Prostate gland (tissue), 2 donors: ENCODE data around the gene RGS12. TPM values are rescaled to one million over a fixed set of nuclear protein-coding genes. Genes with fewer than 3 reads are reported as not detected.

Experiments
- DNase-seq: peaks from one replicate; pipeline ENCODE4 v3.0.0-alpha.2; 2019; ENCODE audit warnings: low spot score
- H3K27ac ChIP-seq, 2 donors: fragments of 200-600 bp; sonication (generic); 2 replicates each; pipeline ENCODE4 v1.5.1; 2017 to 2019
- H3K27me3 ChIP-seq: fragments of 200-600 bp; sonication (generic); replicated peaks from 2 replicates; pipeline ENCODE4 v1.5.1; 2019; ENCODE audit not compliant: insufficient read depth
- H3K36me3 ChIP-seq, 2 donors: fragments of 200-600 bp; sonication (generic); 1 replicate in 1 of 2; 2 replicates in 1 of 2; pipeline versions ENCODE4 v1.5.1 to v1.8.1; 2017 to 2019
- H3K4me1 ChIP-seq: fragments of 200-600 bp; sonication (generic); replicated peaks from 2 replicates; pipeline ENCODE4 v1.5.1; 2019
- H3K4me3 ChIP-seq, 2 donors: fragments of 200-600 bp; sonication (generic); 2 replicates each; pipeline ENCODE4 v1.5.1; 2017 to 2019
- H3K9me3 ChIP-seq: fragments of 200-600 bp; sonication (generic); 2 replicates; pipeline ENCODE4 v1.5.1; 2017
- POLR2A ChIP-seq: fragments of 450-650 bp; IDR thresholded peaks from one replicate; pipeline ENCODE4 v1.6.1; 2016; ENCODE audit warnings: antibody characterized with exemption, mild to moderate bottlenecking
- POLR2AphosphoS5 ChIP-seq: sonication (generic); formaldehyde crosslinking; IDR thresholded peaks from one replicate; pipeline ENCODE4 v1.6.1; 2017; ENCODE audit warnings: antibody characterized with exemption
- WGBS: methylation state at CpG from one replicate; pipeline ENCODE4 v1.1.5; 2018; 5-methylcytosine and 5-hydroxymethylcytosine counted together
- intact Hi-C: fragments of 100-400 bp; cut with DNase I; formaldehyde crosslinking; loops from one replicate; pipeline ENCODE4 v1.14.2; 2022
- total RNA-seq, 2 donors: library from RNA; depleted of rRNA; stranded (reverse); fragments of >200 nt; gene quantifications; one replicate each; pipeline ENCODE4 v1.1.0, GENCODE V29; 2016
- TF ChIP-seq, protein P1 (sequence below), 4 experiments: fragments of 200-600 bp in 2 of 4; fragments of 450-650 bp in 2 of 4; sonication (generic) in 2 of 4; IDR thresholded peaks; 1 replicate in 3 of 4; 2 replicates in 1 of 4; pipeline ENCODE4 v1.5.1; 2016 to 2019; ENCODE audit warnings: antibody characterized with exemption in 4 of 4, mild to moderate bottlenecking in 2 of 4, moderate library complexity in 2 of 4

The RGS12 gene
- total RNA-seq, 2 donors from 2014 or later: 33.7 to 36.5 TPM

DNA sequence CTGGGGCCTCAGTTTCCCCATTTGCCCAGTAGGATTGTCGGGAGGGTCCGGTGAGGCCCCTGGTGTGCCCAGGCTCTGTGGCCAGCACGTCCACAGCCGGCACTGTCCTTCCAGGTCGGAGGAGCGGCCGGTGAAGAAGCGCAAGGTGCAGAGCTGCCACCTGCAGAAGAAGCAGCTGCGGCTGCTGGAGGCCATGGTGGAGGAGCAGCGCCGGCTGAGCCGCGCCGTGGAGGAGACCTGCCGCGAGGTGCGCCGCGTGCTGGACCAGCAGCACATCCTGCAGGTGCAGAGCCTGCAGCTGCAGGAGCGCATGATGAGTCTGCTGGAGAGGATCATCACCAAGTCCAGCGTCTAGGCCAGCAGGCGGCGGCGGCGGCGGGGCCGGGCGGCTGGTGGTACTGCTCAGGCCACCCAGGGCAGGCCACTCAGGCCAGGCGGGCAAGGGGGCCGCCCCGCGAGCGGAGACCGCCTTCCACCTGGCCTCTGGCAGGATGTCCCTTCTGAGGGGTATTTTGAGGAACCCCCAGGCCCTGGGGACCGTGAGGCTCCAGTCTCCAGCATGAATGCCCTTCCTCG is 37.1 kb upstream of the RGS12 start:
- no peak overlapping the region for H3K4me3 ChIP-seq
- no peak overlapping the region for H3K27ac ChIP-seq
- no peaks in the 10 kb centered on the region for H3K27me3 ChIP-seq
- intact Hi-C loops: no loop called here
- 89% methylated on average over 34 of the region's 36 CpGs for WGBS
- no peaks in the 10 kb centered on the region for H3K9me3 ChIP-seq
- TF ChIP-seq POLR2A (no peak), POLR2AphosphoS5 (no peak)
- TF ChIP-seq, protein P1, sequence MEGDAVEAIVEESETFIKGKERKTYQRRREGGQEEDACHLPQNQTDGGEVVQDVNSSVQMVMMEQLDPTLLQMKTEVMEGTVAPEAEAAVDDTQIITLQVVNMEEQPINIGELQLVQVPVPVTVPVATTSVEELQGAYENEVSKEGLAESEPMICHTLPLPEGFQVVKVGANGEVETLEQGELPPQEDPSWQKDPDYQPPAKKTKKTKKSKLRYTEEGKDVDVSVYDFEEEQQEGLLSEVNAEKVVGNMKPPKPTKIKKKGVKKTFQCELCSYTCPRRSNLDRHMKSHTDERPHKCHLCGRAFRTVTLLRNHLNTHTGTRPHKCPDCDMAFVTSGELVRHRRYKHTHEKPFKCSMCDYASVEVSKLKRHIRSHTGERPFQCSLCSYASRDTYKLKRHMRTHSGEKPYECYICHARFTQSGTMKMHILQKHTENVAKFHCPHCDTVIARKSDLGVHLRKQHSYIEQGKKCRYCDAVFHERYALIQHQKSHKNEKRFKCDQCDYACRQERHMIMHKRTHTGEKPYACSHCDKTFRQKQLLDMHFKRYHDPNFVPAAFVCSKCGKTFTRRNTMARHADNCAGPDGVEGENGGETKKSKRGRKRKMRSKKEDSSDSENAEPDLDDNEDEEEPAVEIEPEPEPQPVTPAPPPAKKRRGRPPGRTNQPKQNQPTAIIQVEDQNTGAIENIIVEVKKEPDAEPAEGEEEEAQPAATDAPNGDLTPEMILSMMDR (IDR thresholded peaks at IDR 0.05): no peak
- no peaks in the 10 kb centered on the region for H3K4me1 ChIP-seq
- no peaks in the 10 kb centered on the region for H3K36me3 ChIP-seq
- DNase-seq: no peak

GRCh38 chr4:3256230-3257102 is 36.4 kb upstream of the RGS12 start:
- TF ChIP-seq POLR2AphosphoS5: no peak
- TF ChIP-seq POLR2A: no peak
- TF ChIP-seq, protein P1 (IDR thresholded peaks at IDR 0.05): no peak
- Histone ChIP-seq H3K27ac (no peak overlapping the region), H3K9me3 (no peaks in the 10 kb centered on the region), H3K4me1 (no peaks in the 10 kb centered on the region), H3K4me3 (no peak overlapping the region), H3K27me3 (no peaks in the 10 kb centered on the region), H3K36me3 (no peaks in the 10 kb centered on the region)
- intact Hi-C loops: no loop called here
- 87% methylated on average over 20 of the region's 21 CpGs for WGBS
- DNase-seq: no peak

GRCh38 chr4:3257103-3257555 is 35.7 kb upstream of the RGS12 start:
- Histone ChIP-seq H3K36me3 (no peaks in the 10 kb centered on the region), H3K27ac (no peak overlapping the region), H3K9me3 (no peaks in the 10 kb centered on the region), H3K4me3 (no peak overlapping the region), H3K4me1 (no peaks in the 10 kb centered on the region), H3K27me3 (no peaks in the 10 kb centered on the region)
- TF ChIP-seq POLR2AphosphoS5 (no peak), POLR2A (no peak)
- TF ChIP-seq, protein P1 (IDR thresholded peaks at IDR 0.05): no peak
- WGBS: 73% methylated on average over 9 of the region's 9 CpGs
- intact Hi-C loops: no loop called here
- no peak for DNase-seq

- TF ChIP-seq, protein P1 (IDR thresholded peaks at IDR 0.05): no peak
- no peak for TF ChIP-seq POLR2AphosphoS5
- no peak for TF ChIP-seq POLR2A
- Histone ChIP-seq H3K36me3 (no peaks in the 10 kb centered on the region), H3K4me3 (no peak overlapping the region), H3K9me3 (no peaks in the 10 kb centered on the region), H3K4me1 (no peaks in the 10 kb centered on the region), H3K27me3 (no peaks in the 10 kb centered on the region), H3K27ac (no peak overlapping the region)
- no peak for DNase-seq
- WGBS: 88% methylated on average over 29 of the region's 29 CpGs
- intact Hi-C loops: no loop called here
Measured at GRCh38 chr4:3257556-3258482, 35.0 kb upstream of the RGS12 start.
